ENCODE results near the gene HMG20A. TPM values are rescaled to one million over a fixed set of nuclear protein-coding genes. Genes with fewer than 3 reads are reported as not detected.

Gene HMG20A
- polyA plus RNA-seq, 1 experiment, result 31.0 TPM

DNA sequence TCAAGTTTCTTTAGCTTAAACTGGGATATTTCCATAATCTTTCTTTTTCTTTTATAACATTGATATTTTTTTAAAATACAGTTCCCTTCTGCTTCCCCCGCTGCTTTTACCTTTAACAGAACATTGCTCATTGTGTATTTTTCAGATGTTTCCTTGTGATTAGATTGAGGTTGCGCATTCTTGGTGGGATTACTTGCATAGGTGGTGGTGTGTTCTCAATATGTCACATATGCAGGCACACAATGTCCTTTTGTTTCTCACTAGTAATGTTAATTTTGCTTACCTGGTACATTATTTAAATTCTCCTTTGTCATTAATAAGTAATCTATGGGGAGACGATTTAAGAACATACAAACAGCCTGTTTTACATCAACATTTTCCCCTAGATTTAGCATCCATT is 48.2 kb downstream of the HMG20A start:
- ChIA-PET POLR2A (no interaction called here), CTCF (interaction anchor here (1.1 kb wide), 1 partner anchor 50 kb away, joined by 3 read pairs; no protein-coding TSS in a partner anchor)
- H3K36me3 ChIP-seq (ENCODE audit: control insufficient read depth, insufficient read depth, low read length), result peaks cover 11% of the 10 kb centered on the region
- H3K4me3 ChIP-seq (ENCODE audit: low read depth, low read length), result no peak overlapping the region
- TF ChIP-seq, protein P1, sequence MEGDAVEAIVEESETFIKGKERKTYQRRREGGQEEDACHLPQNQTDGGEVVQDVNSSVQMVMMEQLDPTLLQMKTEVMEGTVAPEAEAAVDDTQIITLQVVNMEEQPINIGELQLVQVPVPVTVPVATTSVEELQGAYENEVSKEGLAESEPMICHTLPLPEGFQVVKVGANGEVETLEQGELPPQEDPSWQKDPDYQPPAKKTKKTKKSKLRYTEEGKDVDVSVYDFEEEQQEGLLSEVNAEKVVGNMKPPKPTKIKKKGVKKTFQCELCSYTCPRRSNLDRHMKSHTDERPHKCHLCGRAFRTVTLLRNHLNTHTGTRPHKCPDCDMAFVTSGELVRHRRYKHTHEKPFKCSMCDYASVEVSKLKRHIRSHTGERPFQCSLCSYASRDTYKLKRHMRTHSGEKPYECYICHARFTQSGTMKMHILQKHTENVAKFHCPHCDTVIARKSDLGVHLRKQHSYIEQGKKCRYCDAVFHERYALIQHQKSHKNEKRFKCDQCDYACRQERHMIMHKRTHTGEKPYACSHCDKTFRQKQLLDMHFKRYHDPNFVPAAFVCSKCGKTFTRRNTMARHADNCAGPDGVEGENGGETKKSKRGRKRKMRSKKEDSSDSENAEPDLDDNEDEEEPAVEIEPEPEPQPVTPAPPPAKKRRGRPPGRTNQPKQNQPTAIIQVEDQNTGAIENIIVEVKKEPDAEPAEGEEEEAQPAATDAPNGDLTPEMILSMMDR (IDR thresholded peaks at IDR 0.05; ENCODE audit: insufficient read depth, low read depth, low read length), result no peak
- no peak for DNase-seq (ENCODE audit: low read depth)
- no peaks in the 10 kb centered on the region for H3K27me3 ChIP-seq (ENCODE audit: control insufficient read depth, insufficient read depth, low read length)

DNA sequence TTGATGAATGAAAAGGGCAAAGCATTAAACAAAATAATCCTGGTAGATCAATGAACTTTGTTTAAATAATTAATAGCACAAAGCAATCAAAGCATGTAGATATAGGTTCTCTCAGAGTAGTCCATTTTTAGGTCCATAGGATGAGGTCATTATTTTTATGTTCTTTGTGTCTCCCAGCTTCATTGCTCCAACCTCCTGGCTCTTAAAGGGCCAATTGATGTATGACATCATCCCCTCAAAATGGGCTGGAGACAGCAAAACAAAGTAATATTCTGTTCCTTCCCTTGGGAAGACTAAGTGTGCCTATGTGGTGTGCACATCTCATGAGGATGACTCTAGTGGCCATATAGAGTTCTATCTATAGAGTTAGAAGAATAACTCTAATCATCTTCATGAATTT is 49.5 kb downstream of the HMG20A start:
- peaks cover 11% of the 10 kb centered on the region for H3K36me3 ChIP-seq (ENCODE audit: control insufficient read depth, insufficient read depth, low read length)
- no peak for DNase-seq (ENCODE audit: low read depth)
- TF ChIP-seq, protein P1 (IDR thresholded peaks at IDR 0.05; ENCODE audit: insufficient read depth, low read depth, low read length), result no peak
- CTCF ChIA-PET, result no interaction called here
- H3K4me3 ChIP-seq (ENCODE audit: low read depth, low read length), result no peak overlapping the region
- POLR2A ChIA-PET, result no interaction called here
- H3K27me3 ChIP-seq (ENCODE audit: control insufficient read depth, insufficient read depth, low read length), result no peaks in the 10 kb centered on the region

DNA sequence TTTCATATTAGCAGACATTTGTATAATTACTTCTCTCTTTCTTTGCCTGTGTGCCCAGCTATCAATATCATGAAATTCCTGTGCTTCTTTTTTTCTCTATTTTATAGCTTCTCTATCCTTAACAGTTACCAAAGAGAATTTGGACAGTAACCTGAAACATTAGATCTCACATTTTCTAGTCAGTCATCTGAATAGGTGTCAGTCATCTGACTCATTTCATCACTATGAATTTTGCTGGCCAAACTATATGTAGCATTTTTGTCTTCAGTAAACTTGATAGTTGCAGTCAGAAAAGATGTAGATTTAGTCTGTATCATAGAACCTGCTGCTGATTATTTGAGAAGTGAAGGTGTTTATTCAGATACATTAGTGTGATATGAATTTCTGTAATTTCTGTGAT is 52.6 kb downstream of the HMG20A start:
- Histone ChIP-seq H3K4me3 (ENCODE audit: low read depth, low read length) (no peak overlapping the region), H3K36me3 (ENCODE audit: control insufficient read depth, insufficient read depth, low read length) (peaks cover 6% of the 10 kb centered on the region), H3K27me3 (ENCODE audit: control insufficient read depth, insufficient read depth, low read length) (no peaks in the 10 kb centered on the region)
- TF ChIP-seq, protein P1 (IDR thresholded peaks at IDR 0.05; ENCODE audit: insufficient read depth, low read depth, low read length), result no peak
- POLR2A ChIA-PET, result no interaction called here
- CTCF ChIA-PET, result no interaction called here
- DNase-seq (ENCODE audit: low read depth), result no peak

DNA sequence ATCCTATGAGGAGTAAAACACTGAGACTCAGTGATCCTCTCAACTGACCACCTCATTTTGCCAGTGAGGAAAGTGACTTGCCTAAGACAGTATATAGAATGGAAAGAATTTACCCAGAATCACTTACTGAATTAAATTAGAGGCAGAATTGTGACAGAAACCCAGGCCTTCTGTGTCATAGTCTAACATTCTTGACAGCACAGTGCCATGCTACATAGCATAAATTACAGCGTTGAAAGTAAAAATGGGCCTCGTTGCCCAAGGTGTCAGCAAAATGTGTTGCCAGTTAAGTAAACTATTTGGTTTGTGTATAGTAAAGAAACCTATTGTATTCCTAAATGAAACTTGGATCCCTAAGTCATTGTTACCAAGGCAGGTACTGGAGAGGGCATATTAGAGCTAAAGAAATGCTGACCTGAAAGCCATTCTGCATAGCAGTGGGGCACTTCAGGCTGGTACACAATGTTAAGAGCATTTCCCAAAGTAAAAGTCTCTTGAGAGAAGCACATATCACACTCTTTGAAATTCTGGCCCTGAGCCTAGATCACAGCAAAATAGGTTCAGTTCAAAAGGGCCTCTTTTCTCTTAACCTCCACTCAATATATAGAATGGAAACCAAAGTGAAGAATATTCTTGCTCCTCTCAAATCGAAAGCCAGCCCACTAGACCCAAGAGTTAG is 53.8 kb downstream of the HMG20A start:
- TF ChIP-seq, protein P1 (IDR thresholded peaks at IDR 0.05; ENCODE audit: insufficient read depth, low read depth, low read length), result no peak
- Histone ChIP-seq H3K27me3 (ENCODE audit: control insufficient read depth, insufficient read depth, low read length) (no peaks in the 10 kb centered on the region), H3K4me3 (ENCODE audit: low read depth, low read length) (no peak overlapping the region), H3K36me3 (ENCODE audit: control insufficient read depth, insufficient read depth, low read length) (peaks cover 4% of the 10 kb centered on the region)
- CTCF ChIA-PET, result no interaction called here
- DNase-seq (ENCODE audit: low read depth), result no peak
- POLR2A ChIA-PET, result no interaction called here

DNA sequence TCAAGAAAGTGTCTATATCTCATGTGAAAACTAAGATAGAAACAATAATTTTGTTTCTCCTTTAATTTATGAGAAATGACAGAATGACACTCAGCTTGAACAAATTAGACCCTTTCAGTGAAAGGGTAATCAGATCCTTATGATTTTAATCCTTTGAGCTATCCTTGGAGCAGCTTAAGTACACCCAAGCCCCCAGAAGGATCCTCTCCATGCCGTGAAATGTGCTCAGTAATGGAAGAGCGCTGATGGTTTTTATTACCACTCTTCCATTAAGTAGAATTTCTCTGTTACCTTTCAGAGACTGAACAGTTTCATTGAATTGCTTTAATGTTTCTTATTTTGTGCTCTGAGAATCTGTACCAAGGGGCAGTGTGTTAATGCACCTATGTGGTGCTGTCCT is 54.3 kb downstream of the HMG20A start:
- no peaks in the 10 kb centered on the region for H3K27me3 ChIP-seq (ENCODE audit: control insufficient read depth, insufficient read depth, low read length)
- TF ChIP-seq, protein P1 (IDR thresholded peaks at IDR 0.05; ENCODE audit: insufficient read depth, low read depth, low read length), result no peak
- CTCF ChIA-PET, result no interaction called here
- H3K36me3 ChIP-seq (ENCODE audit: control insufficient read depth, insufficient read depth, low read length), result peaks cover 2% of the 10 kb centered on the region
- POLR2A ChIA-PET, result no interaction called here
- no peak overlapping the region for H3K4me3 ChIP-seq (ENCODE audit: low read depth, low read length)
- no peak for DNase-seq (ENCODE audit: low read depth)
